CD14-positive monocyte (primary cell): Measurements from ENCODE around the gene POU1F1. TPM values are rescaled to one million over a fixed set of nuclear protein-coding genes. Genes with fewer than 3 reads are reported as not detected.

Source experiments
- DNase-seq, 3 donors: peaks; one replicate each; pipeline ENCODE4 v3.0.0-alpha.2; 2011 to 2022
- H2AFZ ChIP-seq: 2 replicates; pipeline ENCODE4 v1.6.0; 2012; ENCODE audit warnings: mild to moderate bottlenecking, low read depth, low read length, inconsistent platforms; ENCODE audit not compliant: insufficient read depth, poor library complexity, severe bottlenecking
- H3K27ac ChIP-seq, 2 donors: 1 replicate in 1 of 2; 2 replicates in 1 of 2; pipeline ENCODE4 v1.5.1; 2012 to 2013; ENCODE audit warnings: low read length in 2 of 2, control low read depth in 1 of 2, inconsistent platforms in 1 of 2, low read depth in 1 of 2, mild to moderate bottlenecking in 1 of 2
- H3K27me3 ChIP-seq, 2 donors: one replicate each; pipeline versions ENCODE4 v1.6.0 to v1.6.1; 2011 to 2013; ENCODE audit warnings: low read length in 2 of 2; ENCODE audit not compliant: control insufficient read depth in 2 of 2, insufficient read depth in 2 of 2
- H3K36me3 ChIP-seq, 2 donors: replicated peaks in 1 of 2; 1 replicate in 1 of 2; 2 replicates in 1 of 2; pipeline versions ENCODE4 v1.5.1 to v1.6.1; 2012 to 2013; ENCODE audit warnings: low read length in 2 of 2, control low read depth in 1 of 2, inconsistent platforms in 1 of 2, mild to moderate bottlenecking in 1 of 2; ENCODE audit not compliant: insufficient read depth in 2 of 2, control insufficient read depth in 1 of 2
- H3K4me1 ChIP-seq, 2 donors: 1 replicate in 1 of 2; 2 replicates in 1 of 2; pipeline versions ENCODE4 v1.5.1 to v1.6.1; 2012 to 2013; ENCODE audit warnings: low read length in 2 of 2, control low read depth in 1 of 2, inconsistent platforms in 1 of 2, mild to moderate bottlenecking in 1 of 2, moderate library complexity in 1 of 2; ENCODE audit not compliant: insufficient read depth in 2 of 2, control insufficient read depth in 1 of 2
- H3K4me2 ChIP-seq: replicated peaks from 2 replicates; pipeline ENCODE3; 2012; ENCODE audit warnings: low read length, moderate library complexity, mild to moderate bottlenecking; ENCODE audit not compliant: poor library complexity, severe bottlenecking; ENCODE audit errors: extremely low read depth
- H3K4me3 ChIP-seq, 3 experiments: fragments of 200-600 bp in 1 of 3; sonication (generic) in 1 of 3; replicated peaks in 1 of 3; 1 replicate in 2 of 3; 2 replicates in 1 of 3; pipeline ENCODE4 v1.5.1; 2011 to 2013; ENCODE audit warnings: low read length in 3 of 3, mild to moderate bottlenecking in 3 of 3, control low read depth in 2 of 3, low read depth in 2 of 3, inconsistent platforms in 1 of 3, moderate library complexity in 1 of 3
- H3K79me2 ChIP-seq: 2 replicates; pipeline ENCODE4 v1.6.0; 2012; ENCODE audit warnings: mild to moderate bottlenecking, control low read depth, inconsistent platforms, low read length, moderate library complexity; ENCODE audit not compliant: insufficient read depth
- H3K9ac ChIP-seq: 2 replicates; pipeline ENCODE4 v1.6.0; 2017; ENCODE audit warnings: low read length, mild to moderate bottlenecking; ENCODE audit not compliant: insufficient read depth, poor library complexity, severe bottlenecking
- H3K9me3 ChIP-seq, 2 donors: replicated peaks in 1 of 2; 1 replicate in 1 of 2; 2 replicates in 1 of 2; pipeline versions ENCODE4 v1.5.1 to v1.6.1; 2012 to 2013; ENCODE audit warnings: low read length in 2 of 2, control low read depth in 1 of 2; ENCODE audit not compliant: control insufficient read depth in 1 of 2, insufficient read depth in 1 of 2
- H4K20me1 ChIP-seq: 2 replicates; pipeline ENCODE4 v1.6.0; 2012; ENCODE audit warnings: mild to moderate bottlenecking, low read length, control low read depth, moderate library complexity; ENCODE audit not compliant: insufficient read depth
- H3K27ac Mint-ChIP-seq, 7 donors: one replicate each; pipeline ENCODE4 v1.8.0; 2020; ENCODE audit warnings: mild to moderate bottlenecking in 7 of 7, mixed read lengths in 7 of 7, moderate library complexity in 6 of 7, inconsistent platforms in 2 of 7
- H3K27me3 Mint-ChIP-seq, 3 donors: one replicate each; pipeline ENCODE4 v1.8.0; 2021 to 2022; ENCODE audit warnings: low read depth in 3 of 3, mild to moderate bottlenecking in 3 of 3, mixed read lengths in 3 of 3, moderate library complexity in 3 of 3, inconsistent platforms in 1 of 3
- H3K36me3 Mint-ChIP-seq, 2 donors: one replicate each; pipeline ENCODE4 v1.8.0; 2020; ENCODE audit warnings: mixed read lengths in 2 of 2, inconsistent platforms in 1 of 2, mild to moderate bottlenecking in 1 of 2
- H3K4me1 Mint-ChIP-seq: one replicate; pipeline ENCODE4 v1.8.0; 2020; ENCODE audit warnings: mild to moderate bottlenecking, mixed read lengths
- H3K4me3 Mint-ChIP-seq, 2 donors: one replicate each; pipeline ENCODE4 v1.8.0; 2020; ENCODE audit warnings: mild to moderate bottlenecking in 2 of 2, mixed read lengths in 2 of 2, moderate library complexity in 1 of 2
- H3K9me3 Mint-ChIP-seq, 7 donors: one replicate each; pipeline ENCODE4 v1.8.0; 2020 to 2022; ENCODE audit warnings: mixed read lengths in 7 of 7, mild to moderate bottlenecking in 6 of 7, moderate library complexity in 6 of 7, inconsistent platforms in 2 of 7
- WGBS: methylation state at CpG from one replicate; pipeline ENCODE4 v1.1.5; 2013; ENCODE audit warnings: missing lambda C conversion rate; ENCODE audit not compliant: insufficient coverage; 5-methylcytosine and 5-hydroxymethylcytosine counted together
- intact Hi-C, 2 donors: fragments of 100-400 bp; cut with micrococcal nuclease; formaldehyde crosslinking; loops; one replicate each; pipeline versions ENCODE4 v1.15.0 to v1.15.1; 2023
- polyA plus RNA-seq, 3 donors: library from polyadenylated mRNA; depleted of rRNA in 1 of 3; unstranded in 2 of 3; stranded (reverse) in 1 of 3; fragments of 300-500 nt in 2 of 3; fragments of >200 nt in 1 of 3; fragmentation: Illumina TruSeq in 2 of 3; gene quantifications; 1 replicate in 2 of 3; 2 replicates in 1 of 3; pipeline ENCODE4 v1.2.3, GENCODE V29; 2012 to 2021
- small RNA-seq: library from RNA; depleted of rRNA; stranded (forward); fragments of <200 nt; gene quantifications from one replicate; pipeline ENCODE3, GENCODE V24; 2012; ENCODE audit warnings: low read depth; ENCODE audit not compliant: insufficient read length
- TF ChIP-seq, protein P1 (sequence below): fragments of 200-600 bp; IDR thresholded peaks from one replicate; pipeline ENCODE4 v1.8.0; 2022; ENCODE audit warnings: antibody characterized with exemption, mild to moderate bottlenecking

The POU1F1 gene
- polyA plus RNA-seq, 3 donors, result not detected

- H2AFZ ChIP-seq, result no peak overlapping the region
- peaks cover 3% of the 10 kb centered on the region in 2 donors for H3K27me3 ChIP-seq
- no peak overlapping the region for H3K4me2 ChIP-seq
- peaks cover 0 to 8% (median 4%) of the 10 kb centered on the region in 7 donors for H3K9me3 Mint-ChIP-seq
- no peak overlapping the region for H3K27ac Mint-ChIP-seq
- no peaks in the 10 kb centered on the region for H3K36me3 ChIP-seq
- WGBS, result no CpG with 5 or more reads among the region's 1 CpG
- no peaks in the 10 kb centered on the region for H3K4me1 ChIP-seq
- H4K20me1 ChIP-seq, result no peaks in the 10 kb centered on the region
- no peak overlapping the region for H3K4me3 ChIP-seq
- H3K9ac ChIP-seq, result no peak overlapping the region
- H3K4me1 Mint-ChIP-seq, result no peaks in the 10 kb centered on the region
- H3K79me2 ChIP-seq, result no peaks in the 10 kb centered on the region
- no peak for DNase-seq
- intact Hi-C loops, result no loop called here
- H3K4me3 Mint-ChIP-seq, result no peak overlapping the region
- H3K36me3 Mint-ChIP-seq, result no peaks in the 10 kb centered on the region
- H3K9me3 ChIP-seq, result no peaks in the 10 kb centered on the region
- H3K27ac ChIP-seq, result no peak overlapping the region
- TF ChIP-seq, protein P1, sequence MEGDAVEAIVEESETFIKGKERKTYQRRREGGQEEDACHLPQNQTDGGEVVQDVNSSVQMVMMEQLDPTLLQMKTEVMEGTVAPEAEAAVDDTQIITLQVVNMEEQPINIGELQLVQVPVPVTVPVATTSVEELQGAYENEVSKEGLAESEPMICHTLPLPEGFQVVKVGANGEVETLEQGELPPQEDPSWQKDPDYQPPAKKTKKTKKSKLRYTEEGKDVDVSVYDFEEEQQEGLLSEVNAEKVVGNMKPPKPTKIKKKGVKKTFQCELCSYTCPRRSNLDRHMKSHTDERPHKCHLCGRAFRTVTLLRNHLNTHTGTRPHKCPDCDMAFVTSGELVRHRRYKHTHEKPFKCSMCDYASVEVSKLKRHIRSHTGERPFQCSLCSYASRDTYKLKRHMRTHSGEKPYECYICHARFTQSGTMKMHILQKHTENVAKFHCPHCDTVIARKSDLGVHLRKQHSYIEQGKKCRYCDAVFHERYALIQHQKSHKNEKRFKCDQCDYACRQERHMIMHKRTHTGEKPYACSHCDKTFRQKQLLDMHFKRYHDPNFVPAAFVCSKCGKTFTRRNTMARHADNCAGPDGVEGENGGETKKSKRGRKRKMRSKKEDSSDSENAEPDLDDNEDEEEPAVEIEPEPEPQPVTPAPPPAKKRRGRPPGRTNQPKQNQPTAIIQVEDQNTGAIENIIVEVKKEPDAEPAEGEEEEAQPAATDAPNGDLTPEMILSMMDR, result no peak
- peaks cover 6 to 12% (median 6%) of the 10 kb centered on the region in 3 donors for H3K27me3 Mint-ChIP-seq
Observed at GRCh38 chr3:87218560-87218959, 57.8 kb downstream of the POU1F1 start.

Small RNA genes lying within 50 kb of the gene (small RNA-seq; reads per million reads assigned to genes)
- not detected for gene MIR4795

Other genes starting within 250 kb of the POU1F1 start
- gene CHMP2B, start 49.3 kb downstream of the POU1F1 start, polyA plus RNA-seq, result 10 to 100 TPM; 20.2 to 67.9 (median 62.1) TPM